HepG2 (cell line): ENCODE measurements around the gene CCL3. TPM values are rescaled to one million over a fixed set of nuclear protein-coding genes. Genes with fewer than 3 reads are reported as not detected.

Experiments used
- ESRRA ChIP-seq: sonication (generic); formaldehyde crosslinking; IDR thresholded peaks from 2 replicates; pipeline ENCODE4 v1.5.1; 2020; ENCODE audit warnings: mild to moderate bottlenecking, low read depth, missing genetic modification reagents
- JUND ChIP-seq: sonication (generic); formaldehyde crosslinking; IDR thresholded peaks from 2 replicates; pipeline ENCODE4 v1.8.0; 2022; ENCODE audit warnings: mild to moderate bottlenecking, missing genetic modification reagents
- SP5 ChIP-seq: IDR thresholded peaks from 2 replicates; pipeline ENCODE4 v1.6.1; 2016; ENCODE audit warnings: low read depth, borderline replicate concordance
- polyA plus RNA-seq, 8 experiments: library from polyadenylated mRNA; depleted of rRNA in 3 of 8; stranded (reverse) in 7 of 8; unstranded in 1 of 8; fragments of >200 nt; fragmentation: Illumina TruSeq in 4 of 8; extraction: Trizol in 4 of 8; gene quantifications; 2 replicates each; pipeline versions ENCODE4 v1.2.1 to v1.2.3, GENCODE V29; 2011 to 2016; ENCODE audit warnings: low read depth in 4 of 8, missing spikeins in 1 of 8, mixed read lengths in 1 of 8; ENCODE audit not compliant: insufficient read depth in 1 of 8
- total RNA-seq, 5 experiments: library from RNA; depleted of rRNA; stranded (reverse); fragments of >200 nt; fragmentation: Illumina TruSeq; extraction: Trizol; gene quantifications; 2 replicates each; pipeline ENCODE4 v1.2.3, GENCODE V29; 2016; ENCODE audit warnings: low read depth in 1 of 5
- TF ChIP-seq, protein P1 (sequence below): sonication (generic); formaldehyde crosslinking; IDR thresholded peaks from 2 replicates; pipeline ENCODE4 v1.4.0; 2020; ENCODE audit warnings: mild to moderate bottlenecking, missing genetic modification reagents
- TF ChIP-seq, protein P2 (sequence below): IDR thresholded peaks from 2 replicates; pipeline ENCODE4 v1.6.1; 2016; ENCODE audit warnings: mild to moderate bottlenecking, missing biosample characterization, missing genetic modification reagents
- TF ChIP-seq, protein P3 (sequence below): IDR thresholded peaks from 2 replicates; pipeline ENCODE4 v1.6.1; 2016; ENCODE audit warnings: low read depth, missing genetic modification reagents, missing compliant biosample characterization

CCL3 gene
- total and polyA plus RNA-seq, 2 of the 13 experiments (the other 11 are each of a cell fraction or from before 2014, with no cell fraction given): not detected

DNA sequence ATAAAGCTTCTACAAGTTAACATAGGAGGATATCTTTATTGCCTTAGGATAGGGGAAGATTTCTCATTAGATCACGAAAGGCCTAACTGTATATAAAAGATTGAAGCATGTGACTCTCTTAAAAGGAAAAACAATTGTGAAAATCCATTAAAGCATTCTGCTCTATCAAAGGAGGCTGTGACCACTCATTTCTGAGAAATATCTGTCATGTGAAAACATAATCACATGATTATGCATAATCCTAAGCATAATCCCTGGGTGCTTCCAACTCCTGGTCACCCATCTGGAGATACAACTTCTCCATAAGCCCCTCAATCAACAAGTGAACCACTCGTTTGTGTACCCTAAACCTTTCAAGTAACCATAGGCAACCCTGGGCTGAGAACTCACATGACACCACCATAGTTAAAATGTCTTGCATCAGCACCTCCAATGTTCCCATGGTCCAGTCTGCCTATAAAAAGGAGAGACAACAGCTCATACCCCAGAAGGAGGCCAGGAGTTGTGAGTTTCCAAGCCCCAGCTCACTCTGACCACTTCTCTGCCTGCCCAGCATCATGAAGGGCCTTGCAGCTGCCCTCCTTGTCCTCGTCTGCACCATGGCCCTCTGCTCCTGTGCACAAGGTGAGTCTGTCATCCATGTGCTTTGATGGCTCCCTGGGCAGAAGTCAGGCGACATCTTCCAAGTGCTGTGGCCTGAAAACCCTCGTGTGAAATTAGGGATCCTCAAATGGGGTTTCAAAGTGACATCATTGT lies 26.0 kb downstream of the CCL3 start, which contains the start of gene CCL18 (continued):
- TF ChIP-seq, protein P1, sequence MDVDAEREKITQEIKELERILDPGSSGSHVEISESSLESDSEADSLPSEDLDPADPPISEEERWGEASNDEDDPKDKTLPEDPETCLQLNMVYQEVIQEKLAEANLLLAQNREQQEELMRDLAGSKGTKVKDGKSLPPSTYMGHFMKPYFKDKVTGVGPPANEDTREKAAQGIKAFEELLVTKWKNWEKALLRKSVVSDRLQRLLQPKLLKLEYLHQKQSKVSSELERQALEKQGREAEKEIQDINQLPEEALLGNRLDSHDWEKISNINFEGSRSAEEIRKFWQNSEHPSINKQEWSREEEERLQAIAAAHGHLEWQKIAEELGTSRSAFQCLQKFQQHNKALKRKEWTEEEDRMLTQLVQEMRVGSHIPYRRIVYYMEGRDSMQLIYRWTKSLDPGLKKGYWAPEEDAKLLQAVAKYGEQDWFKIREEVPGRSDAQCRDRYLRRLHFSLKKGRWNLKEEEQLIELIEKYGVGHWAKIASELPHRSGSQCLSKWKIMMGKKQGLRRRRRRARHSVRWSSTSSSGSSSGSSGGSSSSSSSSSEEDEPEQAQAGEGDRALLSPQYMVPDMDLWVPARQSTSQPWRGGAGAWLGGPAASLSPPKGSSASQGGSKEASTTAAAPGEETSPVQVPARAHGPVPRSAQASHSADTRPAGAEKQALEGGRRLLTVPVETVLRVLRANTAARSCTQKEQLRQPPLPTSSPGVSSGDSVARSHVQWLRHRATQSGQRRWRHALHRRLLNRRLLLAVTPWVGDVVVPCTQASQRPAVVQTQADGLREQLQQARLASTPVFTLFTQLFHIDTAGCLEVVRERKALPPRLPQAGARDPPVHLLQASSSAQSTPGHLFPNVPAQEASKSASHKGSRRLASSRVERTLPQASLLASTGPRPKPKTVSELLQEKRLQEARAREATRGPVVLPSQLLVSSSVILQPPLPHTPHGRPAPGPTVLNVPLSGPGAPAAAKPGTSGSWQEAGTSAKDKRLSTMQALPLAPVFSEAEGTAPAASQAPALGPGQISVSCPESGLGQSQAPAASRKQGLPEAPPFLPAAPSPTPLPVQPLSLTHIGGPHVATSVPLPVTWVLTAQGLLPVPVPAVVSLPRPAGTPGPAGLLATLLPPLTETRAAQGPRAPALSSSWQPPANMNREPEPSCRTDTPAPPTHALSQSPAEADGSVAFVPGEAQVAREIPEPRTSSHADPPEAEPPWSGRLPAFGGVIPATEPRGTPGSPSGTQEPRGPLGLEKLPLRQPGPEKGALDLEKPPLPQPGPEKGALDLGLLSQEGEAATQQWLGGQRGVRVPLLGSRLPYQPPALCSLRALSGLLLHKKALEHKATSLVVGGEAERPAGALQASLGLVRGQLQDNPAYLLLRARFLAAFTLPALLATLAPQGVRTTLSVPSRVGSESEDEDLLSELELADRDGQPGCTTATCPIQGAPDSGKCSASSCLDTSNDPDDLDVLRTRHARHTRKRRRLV (CRISPR knock-in tag): no peak
- TF ChIP-seq, protein P2, sequence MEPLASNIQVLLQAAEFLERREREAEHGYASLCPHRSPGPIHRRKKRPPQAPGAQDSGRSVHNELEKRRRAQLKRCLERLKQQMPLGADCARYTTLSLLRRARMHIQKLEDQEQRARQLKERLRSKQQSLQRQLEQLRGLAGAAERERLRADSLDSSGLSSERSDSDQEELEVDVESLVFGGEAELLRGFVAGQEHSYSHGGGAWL (CRISPR knock-in tag): no peak
- TF ChIP-seq SP5 (no peak), ESRRA (CRISPR knock-in tag) (no peak), JUND (no peak)
- TF ChIP-seq, protein P3, sequence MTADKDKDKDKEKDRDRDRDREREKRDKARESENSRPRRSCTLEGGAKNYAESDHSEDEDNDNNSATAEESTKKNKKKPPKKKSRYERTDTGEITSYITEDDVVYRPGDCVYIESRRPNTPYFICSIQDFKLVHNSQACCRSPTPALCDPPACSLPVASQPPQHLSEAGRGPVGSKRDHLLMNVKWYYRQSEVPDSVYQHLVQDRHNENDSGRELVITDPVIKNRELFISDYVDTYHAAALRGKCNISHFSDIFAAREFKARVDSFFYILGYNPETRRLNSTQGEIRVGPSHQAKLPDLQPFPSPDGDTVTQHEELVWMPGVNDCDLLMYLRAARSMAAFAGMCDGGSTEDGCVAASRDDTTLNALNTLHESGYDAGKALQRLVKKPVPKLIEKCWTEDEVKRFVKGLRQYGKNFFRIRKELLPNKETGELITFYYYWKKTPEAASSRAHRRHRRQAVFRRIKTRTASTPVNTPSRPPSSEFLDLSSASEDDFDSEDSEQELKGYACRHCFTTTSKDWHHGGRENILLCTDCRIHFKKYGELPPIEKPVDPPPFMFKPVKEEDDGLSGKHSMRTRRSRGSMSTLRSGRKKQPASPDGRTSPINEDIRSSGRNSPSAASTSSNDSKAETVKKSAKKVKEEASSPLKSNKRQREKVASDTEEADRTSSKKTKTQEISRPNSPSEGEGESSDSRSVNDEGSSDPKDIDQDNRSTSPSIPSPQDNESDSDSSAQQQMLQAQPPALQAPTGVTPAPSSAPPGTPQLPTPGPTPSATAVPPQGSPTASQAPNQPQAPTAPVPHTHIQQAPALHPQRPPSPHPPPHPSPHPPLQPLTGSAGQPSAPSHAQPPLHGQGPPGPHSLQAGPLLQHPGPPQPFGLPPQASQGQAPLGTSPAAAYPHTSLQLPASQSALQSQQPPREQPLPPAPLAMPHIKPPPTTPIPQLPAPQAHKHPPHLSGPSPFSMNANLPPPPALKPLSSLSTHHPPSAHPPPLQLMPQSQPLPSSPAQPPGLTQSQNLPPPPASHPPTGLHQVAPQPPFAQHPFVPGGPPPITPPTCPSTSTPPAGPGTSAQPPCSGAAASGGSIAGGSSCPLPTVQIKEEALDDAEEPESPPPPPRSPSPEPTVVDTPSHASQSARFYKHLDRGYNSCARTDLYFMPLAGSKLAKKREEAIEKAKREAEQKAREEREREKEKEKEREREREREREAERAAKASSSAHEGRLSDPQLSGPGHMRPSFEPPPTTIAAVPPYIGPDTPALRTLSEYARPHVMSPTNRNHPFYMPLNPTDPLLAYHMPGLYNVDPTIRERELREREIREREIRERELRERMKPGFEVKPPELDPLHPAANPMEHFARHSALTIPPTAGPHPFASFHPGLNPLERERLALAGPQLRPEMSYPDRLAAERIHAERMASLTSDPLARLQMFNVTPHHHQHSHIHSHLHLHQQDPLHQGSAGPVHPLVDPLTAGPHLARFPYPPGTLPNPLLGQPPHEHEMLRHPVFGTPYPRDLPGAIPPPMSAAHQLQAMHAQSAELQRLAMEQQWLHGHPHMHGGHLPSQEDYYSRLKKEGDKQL: no peak
- TF ChIP-seq, all 625 proteins: peak for 0
